ENCODE measurements around the gene CCDC187. TPM values are rescaled to one million over a fixed set of nuclear protein-coding genes. Genes with fewer than 3 reads are reported as not detected.

The CCDC187 gene
- total RNA-seq, 1 donor from 2014 or later: 0.69 TPM

DNA sequence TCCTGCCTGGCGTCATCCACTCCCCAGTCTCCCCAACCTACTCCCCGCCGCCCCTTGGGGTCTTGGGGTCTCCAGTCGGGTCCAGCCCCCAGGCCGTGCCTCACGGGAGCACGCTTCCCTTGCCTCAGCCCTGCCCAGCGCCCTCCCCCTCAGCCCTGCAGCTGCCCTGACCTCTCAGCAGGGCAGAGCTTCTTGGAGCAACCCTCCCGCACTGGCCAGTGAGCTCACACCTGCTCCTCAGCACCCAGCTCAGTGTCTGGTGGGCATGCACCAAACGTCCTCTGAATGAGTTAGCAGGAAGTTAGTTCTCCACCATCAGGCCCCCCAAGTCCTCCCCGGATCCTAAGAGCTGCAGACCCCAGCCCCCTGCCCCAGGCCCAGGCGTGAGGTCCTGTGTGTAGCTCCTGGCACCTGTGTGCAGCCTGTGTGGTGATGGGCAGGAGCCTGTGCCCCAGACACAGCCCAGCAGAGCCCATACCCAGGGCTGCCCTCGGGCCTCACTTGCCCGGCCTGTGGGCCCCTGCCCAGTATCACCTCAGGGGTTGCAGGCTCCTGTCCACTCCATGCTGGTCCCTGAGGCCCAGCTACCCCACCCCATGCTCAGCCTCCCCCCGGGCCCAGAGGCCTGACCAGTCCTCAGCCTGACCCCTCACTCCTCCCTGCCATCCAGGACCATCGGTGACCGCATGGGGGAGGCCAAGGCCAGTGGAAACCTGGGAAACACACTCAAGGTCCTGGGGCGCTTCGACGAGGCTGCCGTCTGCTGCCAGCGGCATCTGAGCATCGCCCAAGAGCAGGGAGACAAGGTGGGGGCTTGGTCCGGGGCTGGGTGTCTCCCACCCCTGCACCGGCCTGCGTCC is 31.6 kb upstream of the CCDC187 start:
- H3K36me3 Mint-ChIP-seq (ENCODE audit: low read depth): no peaks in the 10 kb centered on the region
- no peak for DNase-seq
- POLR2A ChIA-PET: interaction anchor here (0.9 kb wide), 1 partner anchor 27 kb away, joined by 3 read pairs; no protein-coding TSS in a partner anchor
- intact Hi-C loops (cut with micrococcal nuclease): no loop called here
- no peaks in the 10 kb centered on the region for H3K4me1 Mint-ChIP-seq
- CTCF ChIA-PET: no interaction called here
- no peak for ATAC-seq (ENCODE audit: low read depth)
- TF ChIP-seq, protein P1, sequence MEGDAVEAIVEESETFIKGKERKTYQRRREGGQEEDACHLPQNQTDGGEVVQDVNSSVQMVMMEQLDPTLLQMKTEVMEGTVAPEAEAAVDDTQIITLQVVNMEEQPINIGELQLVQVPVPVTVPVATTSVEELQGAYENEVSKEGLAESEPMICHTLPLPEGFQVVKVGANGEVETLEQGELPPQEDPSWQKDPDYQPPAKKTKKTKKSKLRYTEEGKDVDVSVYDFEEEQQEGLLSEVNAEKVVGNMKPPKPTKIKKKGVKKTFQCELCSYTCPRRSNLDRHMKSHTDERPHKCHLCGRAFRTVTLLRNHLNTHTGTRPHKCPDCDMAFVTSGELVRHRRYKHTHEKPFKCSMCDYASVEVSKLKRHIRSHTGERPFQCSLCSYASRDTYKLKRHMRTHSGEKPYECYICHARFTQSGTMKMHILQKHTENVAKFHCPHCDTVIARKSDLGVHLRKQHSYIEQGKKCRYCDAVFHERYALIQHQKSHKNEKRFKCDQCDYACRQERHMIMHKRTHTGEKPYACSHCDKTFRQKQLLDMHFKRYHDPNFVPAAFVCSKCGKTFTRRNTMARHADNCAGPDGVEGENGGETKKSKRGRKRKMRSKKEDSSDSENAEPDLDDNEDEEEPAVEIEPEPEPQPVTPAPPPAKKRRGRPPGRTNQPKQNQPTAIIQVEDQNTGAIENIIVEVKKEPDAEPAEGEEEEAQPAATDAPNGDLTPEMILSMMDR (IDR thresholded peaks at IDR 0.05): no peak
- no peak overlapping the region for H3K4me3 Mint-ChIP-seq
- no peak overlapping the region for H3K27ac Mint-ChIP-seq
- no peaks in the 10 kb centered on the region for H3K27me3 Mint-ChIP-seq
- H3K9me3 Mint-ChIP-seq: no peaks in the 10 kb centered on the region

DNA sequence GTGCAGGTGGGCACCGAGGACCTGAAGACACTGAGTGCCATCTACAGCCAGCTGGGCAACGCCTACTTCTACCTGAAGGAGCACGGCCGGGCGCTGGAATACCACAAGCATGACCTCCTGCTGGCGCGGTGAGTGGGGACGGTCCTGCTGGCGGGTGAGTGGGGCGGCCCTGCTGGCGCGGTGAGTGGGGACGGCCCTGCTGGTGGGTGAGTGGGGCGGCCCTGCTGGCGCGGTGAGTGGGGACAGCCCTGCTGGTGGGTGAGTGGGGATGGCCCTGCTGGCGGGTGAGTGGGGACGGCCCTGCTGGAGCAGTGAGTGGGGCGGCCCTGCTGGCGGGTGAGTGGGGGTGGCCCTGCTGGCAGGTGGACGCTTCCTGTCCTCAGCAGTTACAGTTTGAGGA is 30.6 kb upstream of the CCDC187 start:
- Mint-ChIP-seq H3K4me3 (no peak overlapping the region), H3K27me3 (peaks cover 2% of the 10 kb centered on the region), H3K4me1 (no peaks in the 10 kb centered on the region), H3K36me3 (ENCODE audit: low read depth) (no peaks in the 10 kb centered on the region), H3K9me3 (no peaks in the 10 kb centered on the region), H3K27ac (no peak overlapping the region)
- TF ChIP-seq, protein P1 (IDR thresholded peaks at IDR 0.05): no peak
- POLR2A ChIA-PET: interaction anchor here (0.9 kb wide), 1 partner anchor 28 kb away, joined by 3 read pairs; no protein-coding TSS in a partner anchor
- CTCF ChIA-PET: no interaction called here
- intact Hi-C loops (cut with micrococcal nuclease): no loop called here
- ATAC-seq (ENCODE audit: low read depth) (no peak), DNase-seq (no peak)

DNA sequence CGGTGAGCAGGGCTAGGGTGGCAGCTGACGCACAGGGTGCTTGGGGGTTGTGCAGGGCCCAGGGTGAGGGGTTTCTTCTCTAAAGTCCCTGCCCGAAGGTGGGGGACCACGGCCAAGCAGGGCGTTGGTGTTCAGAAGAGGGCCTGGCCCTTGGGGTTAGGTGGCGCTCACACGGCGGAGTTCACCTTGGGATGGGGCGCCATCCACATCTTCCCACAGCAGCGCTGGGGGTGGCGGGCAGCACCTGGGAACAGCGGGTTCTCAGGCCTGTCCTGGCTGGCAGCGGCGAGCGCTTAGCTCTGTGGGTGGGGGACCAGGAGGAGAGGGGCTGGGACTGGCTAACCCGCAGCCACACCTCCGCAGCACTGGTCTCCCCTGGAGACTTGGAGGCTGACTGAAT is 29.6 kb upstream of the CCDC187 start:
- intact Hi-C loops (cut with micrococcal nuclease): no loop called here
- H3K27ac Mint-ChIP-seq: no peak overlapping the region
- ChIA-PET POLR2A (no interaction called here), CTCF (no interaction called here)
- ATAC-seq (ENCODE audit: low read depth): no peak
- H3K27me3 Mint-ChIP-seq: peaks cover 9% of the 10 kb centered on the region
- H3K4me1 Mint-ChIP-seq: peaks cover 4% of the 10 kb centered on the region
- DNase-seq: no peak
- no peaks in the 10 kb centered on the region for H3K36me3 Mint-ChIP-seq (ENCODE audit: low read depth)
- H3K4me3 Mint-ChIP-seq: no peak overlapping the region
- TF ChIP-seq, protein P1 (IDR thresholded peaks at IDR 0.05): no peak
- H3K9me3 Mint-ChIP-seq: no peaks in the 10 kb centered on the region

DNA sequence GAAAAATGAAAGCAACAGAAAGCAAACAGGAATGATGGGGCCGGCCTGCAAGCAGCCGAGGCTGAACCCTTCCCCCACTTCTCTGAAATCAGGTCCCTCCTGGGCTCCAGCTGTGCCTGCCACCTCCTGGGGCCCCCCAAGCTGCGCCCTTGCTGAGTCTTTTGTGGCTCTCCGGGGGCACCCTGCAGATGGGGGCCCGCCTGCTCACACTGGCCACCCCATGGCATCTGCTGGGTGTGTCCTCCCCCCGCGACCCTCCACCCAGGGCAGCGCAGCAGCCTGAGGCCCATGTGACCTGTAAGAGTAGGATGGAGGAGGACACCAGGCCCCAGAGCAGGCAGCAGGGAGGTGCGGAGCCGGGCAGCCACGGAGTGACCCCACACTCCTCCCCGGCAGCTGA is 29.2 kb upstream of the CCDC187 start:
- intact Hi-C loops (cut with micrococcal nuclease): no loop called here
- Mint-ChIP-seq H3K27ac (no peak overlapping the region), H3K9me3 (no peaks in the 10 kb centered on the region), H3K4me1 (peaks cover 5% of the 10 kb centered on the region), H3K27me3 (peaks cover 9% of the 10 kb centered on the region), H3K36me3 (ENCODE audit: low read depth) (no peaks in the 10 kb centered on the region), H3K4me3 (no peak overlapping the region)
- TF ChIP-seq, protein P1 (IDR thresholded peaks at IDR 0.05): no peak
- ChIA-PET CTCF (no interaction called here), POLR2A (no interaction called here)
- DNase-seq (no peak), ATAC-seq (ENCODE audit: low read depth) (no peak)

DNA sequence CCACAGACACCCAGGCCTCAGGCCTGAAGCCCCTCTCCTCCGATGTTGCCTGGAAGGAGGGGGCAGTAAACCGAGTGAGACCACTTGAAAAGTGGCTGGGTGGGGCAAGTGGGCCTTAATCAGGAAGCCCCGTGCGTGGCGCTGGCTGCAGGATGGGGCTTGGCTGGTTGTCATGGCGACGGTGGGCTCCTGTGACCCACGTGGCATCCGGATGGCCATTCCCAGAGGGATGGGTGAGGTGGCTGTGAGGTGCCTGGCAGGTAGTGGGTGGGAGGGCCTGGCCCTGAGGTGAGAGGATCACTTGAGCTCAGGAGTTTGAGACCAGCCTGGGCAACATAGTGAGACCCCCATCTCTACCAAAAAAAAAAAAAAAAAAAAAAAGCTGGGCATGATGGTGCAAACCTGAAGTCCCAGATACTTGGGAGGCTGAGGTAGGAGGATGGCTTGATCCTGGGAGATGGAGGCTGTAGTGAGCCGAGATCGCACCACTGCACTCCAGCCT is 28.6 kb upstream of the CCDC187 start:
- DNase-seq (no peak), ATAC-seq (ENCODE audit: low read depth) (no peak)
- H3K9me3 Mint-ChIP-seq: no peaks in the 10 kb centered on the region
- H3K4me3 Mint-ChIP-seq: no peak overlapping the region
- ChIA-PET POLR2A (no interaction called here), CTCF (no interaction called here)
- H3K27ac Mint-ChIP-seq: no peak overlapping the region
- no peaks in the 10 kb centered on the region for H3K36me3 Mint-ChIP-seq (ENCODE audit: low read depth)
- TF ChIP-seq, protein P1 (IDR thresholded peaks at IDR 0.05): no peak
- intact Hi-C loops (cut with micrococcal nuclease): no loop called here
- H3K4me1 Mint-ChIP-seq: peaks cover 5% of the 10 kb centered on the region
- peaks cover 9% of the 10 kb centered on the region for H3K27me3 Mint-ChIP-seq

Measured in activated B cell treated with CpG ODN at 0.5 μM for 24 hours (primary cell).